SU-DHL-6 (cell line): Measurements from ENCODE around the gene NPHP4.

Source experiments
- H2AFZ ChIP-seq: fragments of 200-600 bp; sonication (generic); 2 replicates; pipeline ENCODE4 v1.6.1; 2014; ENCODE audit warnings: low read depth, mild to moderate bottlenecking, moderate library complexity, mixed read lengths, antibody characterized with exemption, low read length; ENCODE audit not compliant: severe bottlenecking
- H3F3A ChIP-seq: fragments of 200-600 bp; shearing (Covaris generic); 2 replicates; pipeline ENCODE4 v1.6.0; 2016; ENCODE audit warnings: antibody characterized with exemption, mild to moderate bottlenecking; ENCODE audit not compliant: insufficient read depth
- H3K27ac ChIP-seq: fragments of 200-600 bp; sonication (generic); 2 replicates; pipeline ENCODE4 v1.5.1; 2016; ENCODE audit warnings: low read depth, mild to moderate bottlenecking, low read length, moderate library complexity, mixed read lengths
- H3K27me3 ChIP-seq: fragments of 200-600 bp; sonication (generic), shearing (Covaris generic); 2 replicates; pipeline ENCODE4 v1.6.0; 2014; ENCODE audit warnings: mild to moderate bottlenecking, low read length
- H3K36me3 ChIP-seq: fragments of 200-600 bp; sonication (generic); 2 replicates; pipeline ENCODE4 v1.6.1; 2014; ENCODE audit warnings: mild to moderate bottlenecking, low read length, mixed read lengths
- H3K4me2 ChIP-seq: fragments of 300-600, 200-600 bp; shearing (Covaris generic), sonication (generic); 2 replicates; pipeline ENCODE4 v1.6.0; 2014; ENCODE audit warnings: low read length, low read depth, mild to moderate bottlenecking; ENCODE audit not compliant: poor library complexity, severe bottlenecking
- H3K4me3 ChIP-seq: fragments of 200-600 bp; sonication (generic); 2 replicates; pipeline ENCODE4 v1.5.1; 2014; ENCODE audit warnings: antibody characterized with exemption, low read length, mild to moderate bottlenecking, mixed read lengths; ENCODE audit not compliant: insufficient read depth, poor library complexity, severe bottlenecking
- H3K79me2 ChIP-seq: fragments of 200-600 bp; sonication (generic); 2 replicates; pipeline ENCODE4 v1.6.1; 2014; ENCODE audit warnings: mild to moderate bottlenecking, low read length, moderate library complexity; ENCODE audit not compliant: insufficient read depth
- H3K9ac ChIP-seq: fragments of 200-600 bp; sonication (generic); 2 replicates; pipeline ENCODE4 v1.7.0; 2014; ENCODE audit warnings: mild to moderate bottlenecking, low read length
- H3K9me2 ChIP-seq: fragments of 200-600 bp; sonication (generic); replicated peaks from 2 replicates; pipeline ENCODE4 v1.6.1; 2014; ENCODE audit warnings: low read length; ENCODE audit not compliant: insufficient read depth
- H3K9me3 ChIP-seq: fragments of 200-600 bp; sonication (generic); 2 replicates; pipeline ENCODE4 v1.6.1; 2014; ENCODE audit warnings: low read length, mixed read lengths; ENCODE audit not compliant: insufficient read depth
- H4K20me1 ChIP-seq: fragments of 200-600 bp; sonication (generic); 2 replicates; pipeline ENCODE4 v1.6.1; 2014; ENCODE audit warnings: low read depth, mild to moderate bottlenecking, antibody characterized with exemption, low read length, moderate library complexity, mixed read lengths
- CTCF ChIP-seq: fragments of 200-600 bp; sonication (generic); IDR thresholded peaks from one replicate; pipeline ENCODE4 v1.5.1; 2017; ENCODE audit warnings: antibody characterized with exemption, mild to moderate bottlenecking, low read length, moderate library complexity; ENCODE audit not compliant: insufficient read depth, poor library complexity, severe bottlenecking
- EZH2phosphoT487 ChIP-seq: fragments of 200-600 bp; sonication (generic), shearing (Covaris generic); conservative IDR thresholded peaks from 2 replicates; pipeline ENCODE4 v1.6.1; 2018; ENCODE audit warnings: mild to moderate bottlenecking, antibody characterized with exemption, low read length, moderate library complexity, mixed read lengths

Gene NPHP4

DNA sequence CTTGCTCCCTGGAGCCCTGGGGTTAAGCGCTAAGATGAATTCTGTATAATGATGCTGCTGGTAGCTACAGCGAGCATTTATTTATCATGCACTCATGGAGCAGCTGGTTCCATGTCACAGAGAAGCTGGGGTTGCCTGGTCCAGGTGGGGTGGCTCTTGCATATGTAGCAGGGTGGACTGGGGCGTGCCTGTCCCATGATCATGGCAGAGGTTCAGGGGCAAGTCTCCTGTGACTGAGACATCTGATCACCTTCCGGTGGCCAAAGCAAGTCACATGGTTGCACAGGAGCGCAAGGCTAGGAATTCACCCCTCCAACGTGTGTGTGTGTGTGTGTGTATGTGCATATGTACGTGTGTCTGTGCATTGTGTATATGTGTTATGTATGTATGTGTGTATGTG is 37.9 kb upstream of the NPHP4 start:
- Histone ChIP-seq H2AFZ (no peak overlapping the region), H3K9ac (no peak overlapping the region), H3K9me3 (no peaks in the 10 kb centered on the region), H3F3A (no peaks in the 10 kb centered on the region), H3K4me2 (no peak overlapping the region), H3K27ac (no peak overlapping the region), H3K9me2 (no peaks in the 10 kb centered on the region), H3K79me2 (peaks cover 81% of the 10 kb centered on the region), H3K27me3 (no peaks in the 10 kb centered on the region), H4K20me1 (no peaks in the 10 kb centered on the region; the same call in 1 of the 2 replicates), H3K4me3 (no peak overlapping the region), H3K36me3 (no peaks in the 10 kb centered on the region)
- no peak for TF ChIP-seq CTCF
- TF ChIP-seq EZH2phosphoT487: no peak

DNA sequence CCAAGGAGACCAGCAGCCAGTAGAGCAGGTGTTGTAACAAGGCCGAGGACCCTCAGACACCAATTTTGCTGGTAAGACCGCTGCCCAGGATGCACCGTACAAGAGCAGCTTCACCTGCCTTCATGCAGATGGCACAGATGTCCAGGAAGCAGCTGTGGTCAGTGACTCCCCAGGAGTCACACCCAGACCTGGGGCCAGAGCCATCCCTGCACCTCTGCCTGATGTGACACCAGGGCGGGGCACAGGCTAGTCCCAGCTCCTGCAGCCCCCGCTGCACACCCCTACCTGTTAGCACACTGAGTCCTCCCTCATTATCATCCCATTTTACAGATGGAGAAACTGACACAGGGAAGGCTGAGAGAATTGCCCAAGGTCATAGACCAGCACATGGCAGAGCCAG is 37.1 kb upstream of the NPHP4 start:
- no peaks in the 10 kb centered on the region for H3K9me2 ChIP-seq
- no peak overlapping the region for H3K4me3 ChIP-seq
- no peaks in the 10 kb centered on the region for H3K27me3 ChIP-seq
- H4K20me1 ChIP-seq: no peaks in the 10 kb centered on the region; the same call in 1 of the 2 replicates
- TF ChIP-seq EZH2phosphoT487: no peak
- no peak overlapping the region for H3K4me2 ChIP-seq
- H2AFZ ChIP-seq: no peak overlapping the region
- no peak overlapping the region for H3K27ac ChIP-seq
- no peaks in the 10 kb centered on the region for H3K9me3 ChIP-seq
- no peak overlapping the region for H3K9ac ChIP-seq
- peaks cover 74% of the 10 kb centered on the region for H3K79me2 ChIP-seq
- no peaks in the 10 kb centered on the region for H3K36me3 ChIP-seq
- H3F3A ChIP-seq: no peaks in the 10 kb centered on the region

DNA sequence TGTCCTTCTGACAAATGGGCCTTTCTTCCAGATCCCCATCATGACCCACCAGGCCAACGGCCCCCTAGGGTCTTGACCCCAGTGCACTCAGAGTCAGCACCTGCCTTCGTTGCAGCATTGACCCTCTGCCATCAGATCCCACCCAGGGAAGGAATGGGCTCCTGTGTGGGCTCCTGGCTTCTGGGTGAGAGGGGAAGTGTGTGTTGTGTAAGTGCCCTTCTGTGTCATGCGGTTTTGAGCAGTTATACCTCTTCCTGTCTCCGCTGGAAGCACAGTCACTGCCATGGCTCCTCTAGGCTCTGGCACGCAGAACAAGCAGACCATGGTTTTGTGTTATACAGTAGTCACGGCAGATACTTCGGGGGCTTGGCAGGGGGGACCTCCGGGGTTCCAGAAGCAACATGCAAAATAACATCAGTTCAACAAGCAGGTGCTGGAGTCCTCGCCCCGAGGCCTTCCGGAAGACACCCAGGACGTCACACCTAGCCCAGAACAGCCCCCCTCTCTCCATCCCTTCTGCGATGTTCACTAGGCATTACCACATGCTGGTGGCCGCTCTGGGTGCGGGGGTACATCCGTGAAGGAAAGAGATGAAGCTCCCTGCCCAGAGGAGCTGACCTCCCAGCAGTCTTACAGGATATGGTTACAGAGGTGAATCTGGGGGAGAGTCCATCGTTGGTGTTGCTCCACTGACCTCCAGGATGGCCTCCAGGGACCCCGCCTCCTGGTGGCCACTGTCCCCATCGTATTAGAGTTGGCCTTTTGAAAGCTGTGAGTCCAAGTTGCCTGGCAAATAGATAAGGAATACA is 36.0 kb upstream of the NPHP4 start:
- H3K36me3 ChIP-seq: no peaks in the 10 kb centered on the region
- H3K9me3 ChIP-seq: no peaks in the 10 kb centered on the region
- no peaks in the 10 kb centered on the region; the same call in 1 of the 2 replicates for H4K20me1 ChIP-seq
- no peaks in the 10 kb centered on the region for H3K9me2 ChIP-seq
- peak overlapping the region; percentile 83 for H3K9ac ChIP-seq
- peak overlapping the region; percentile 71 for H3K27ac ChIP-seq
- TF ChIP-seq CTCF (no peak), EZH2phosphoT487 (no peak)
- H3F3A ChIP-seq: no peaks in the 10 kb centered on the region
- peak overlapping the region; percentile 69 for H3K4me3 ChIP-seq
- H3K27me3 ChIP-seq: no peaks in the 10 kb centered on the region
- H2AFZ ChIP-seq: no peak overlapping the region
- peaks cover 63% of the 10 kb centered on the region for H3K79me2 ChIP-seq
- peak overlapping the region; percentile 86 for H3K4me2 ChIP-seq

DNA sequence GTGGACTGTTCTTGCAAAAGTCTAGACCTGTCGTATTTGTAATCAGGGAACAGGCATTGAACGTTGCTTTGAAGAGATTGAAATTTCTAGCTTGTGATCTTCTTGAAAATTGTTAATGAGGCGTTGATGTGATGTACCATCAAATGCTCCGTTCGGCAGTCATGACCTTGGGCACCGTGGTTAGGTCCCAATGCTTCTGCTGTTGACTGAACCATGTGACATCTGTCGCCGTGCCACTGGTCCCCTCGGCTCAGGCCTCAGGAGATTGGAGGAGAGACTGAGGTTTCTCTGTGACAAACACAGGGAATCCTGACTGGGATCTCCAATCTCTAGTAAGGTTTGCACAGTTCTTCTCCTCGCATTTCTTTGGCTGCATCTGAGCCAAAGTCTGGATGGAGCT is 35.4 kb upstream of the NPHP4 start:
- no peaks in the 10 kb centered on the region for H3K9me3 ChIP-seq
- H3K4me3 ChIP-seq: peak overlapping the region; percentile 69
- H3K9ac ChIP-seq: peak overlapping the region; percentile 83

More for the DNA sequence above, 35.4 kb upstream of the NPHP4 start:
- peak overlapping the region; percentile 71 for H3K27ac ChIP-seq
- no peaks in the 10 kb centered on the region; the same call in 1 of the 2 replicates for H4K20me1 ChIP-seq
- H2AFZ ChIP-seq: no peak overlapping the region
- H3F3A ChIP-seq: no peaks in the 10 kb centered on the region
- no peaks in the 10 kb centered on the region for H3K9me2 ChIP-seq
- TF ChIP-seq EZH2phosphoT487 (no peak), CTCF (no peak)
- H3K4me2 ChIP-seq: peak overlapping the region; percentile 86
- H3K36me3 ChIP-seq: no peaks in the 10 kb centered on the region
- H3K79me2 ChIP-seq: peaks cover 57% of the 10 kb centered on the region
- no peaks in the 10 kb centered on the region for H3K27me3 ChIP-seq
